Testis (tissue), 3 donors: ENCODE measurements around the gene CYP24A1. TPM values are rescaled to one million over a fixed set of nuclear protein-coding genes. Genes with fewer than 3 reads are reported as not detected.

Experiments used
- DNase-seq: peaks from one replicate; pipeline ENCODE4 v3.0.0-alpha.2; 2019
- H3K27ac ChIP-seq, 2 donors: fragments of 200-600 bp; sonication (generic); one replicate each; pipeline ENCODE4 v1.5.1; 2019
- H3K27me3 ChIP-seq: fragments of 200-600 bp; sonication (generic); one replicate; pipeline ENCODE4 v1.5.1; 2019
- H3K36me3 ChIP-seq: fragments of 200-600 bp; sonication (generic); one replicate; pipeline ENCODE4 v1.5.1; 2017; ENCODE audit warnings: low read depth; ENCODE audit errors: missing control alignments
- H3K4me1 ChIP-seq: fragments of 200-600 bp; sonication (generic); one replicate; pipeline ENCODE4 v1.5.1; 2019
- H3K4me3 ChIP-seq, 2 donors: fragments of 200-600 bp; sonication (generic); one replicate each; pipeline ENCODE4 v1.5.1; 2017 to 2019
- H3K9me3 ChIP-seq: fragments of 200-600 bp; sonication (generic); one replicate; pipeline ENCODE4 v1.5.1; 2017
- POLR2A ChIP-seq: fragments of 450-650 bp; IDR thresholded peaks from one replicate; pipeline ENCODE4 v1.6.1; 2017; ENCODE audit warnings: antibody characterized with exemption, mild to moderate bottlenecking, moderate library complexity
- WGBS, 2 donors: methylation state at CpG; one replicate each; pipeline ENCODE4 v1.1.5; 2018; 5-methylcytosine and 5-hydroxymethylcytosine counted together
- intact Hi-C: fragments of 100-400 bp; cut with DNase I; formaldehyde crosslinking; loops from one replicate; pipeline ENCODE4 v1.15.1; 2023; ENCODE audit warnings: low total_unique reads
- polyA plus RNA-seq: library from polyadenylated mRNA; stranded (reverse); fragments of 350-450 nt; fragmentation: Illumina TruSeq; extraction: RNeasy Lipid Tissue Mini Kit (QIAGEN cat#74804); gene quantifications from one replicate; pipeline ENCODE4 v1.2.3, GENCODE V29; 2014; ENCODE audit warnings: low read depth, low replicate concordance; ENCODE audit not compliant: insufficient read depth
- total RNA-seq, 2 donors: library from RNA; depleted of rRNA; stranded (reverse); fragments of >200 nt; gene quantifications; one replicate each; pipeline ENCODE4 v1.2.3, GENCODE V29; 2016
- TF ChIP-seq, protein P1 (sequence below), 3 experiments: fragments of 450-650 bp in 2 of 3; fragments of 200-600 bp in 1 of 3; sonication (generic) in 1 of 3; IDR thresholded peaks; one replicate each; pipeline ENCODE4 v1.5.1; 2016 to 2019; ENCODE audit warnings: antibody characterized with exemption in 3 of 3, mild to moderate bottlenecking in 2 of 3, moderate library complexity in 1 of 3

Gene CYP24A1
- total and polyA plus RNA-seq, 3 donors from 2014 or later: 0.43 to 0.94 TPM; not detected in 1

DNA sequence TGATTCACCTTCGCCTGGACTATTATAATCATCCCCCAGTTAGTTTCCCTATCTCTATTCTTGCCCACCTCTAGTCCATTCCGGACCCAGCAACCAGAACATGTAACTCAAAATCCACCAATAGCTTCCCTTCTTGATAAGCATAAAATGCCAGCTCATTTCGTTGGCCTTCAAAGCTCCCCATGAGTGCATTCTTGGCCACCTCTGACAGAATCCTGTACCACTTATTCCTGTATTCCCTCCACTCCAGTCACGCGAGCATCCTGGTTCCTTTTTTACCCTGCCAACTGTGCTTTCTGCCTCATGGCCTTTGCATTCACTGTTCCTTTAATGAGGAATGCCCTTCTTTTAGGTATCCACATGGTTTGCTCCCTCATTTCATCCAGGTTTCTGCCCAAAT lies 36.7 kb downstream of the CYP24A1 start:
- Histone ChIP-seq H3K9me3 (no peaks in the 10 kb centered on the region), H3K4me1 (no peaks in the 10 kb centered on the region), H3K36me3 (no peaks in the 10 kb centered on the region), H3K4me3 (no peak overlapping the region), H3K27me3 (no peaks in the 10 kb centered on the region), H3K27ac (no peak overlapping the region)
- WGBS, 2 donors: 68 to 89% methylated on average over 5 of the region's 5 CpGs
- TF ChIP-seq POLR2A: no peak
- TF ChIP-seq, protein P1, sequence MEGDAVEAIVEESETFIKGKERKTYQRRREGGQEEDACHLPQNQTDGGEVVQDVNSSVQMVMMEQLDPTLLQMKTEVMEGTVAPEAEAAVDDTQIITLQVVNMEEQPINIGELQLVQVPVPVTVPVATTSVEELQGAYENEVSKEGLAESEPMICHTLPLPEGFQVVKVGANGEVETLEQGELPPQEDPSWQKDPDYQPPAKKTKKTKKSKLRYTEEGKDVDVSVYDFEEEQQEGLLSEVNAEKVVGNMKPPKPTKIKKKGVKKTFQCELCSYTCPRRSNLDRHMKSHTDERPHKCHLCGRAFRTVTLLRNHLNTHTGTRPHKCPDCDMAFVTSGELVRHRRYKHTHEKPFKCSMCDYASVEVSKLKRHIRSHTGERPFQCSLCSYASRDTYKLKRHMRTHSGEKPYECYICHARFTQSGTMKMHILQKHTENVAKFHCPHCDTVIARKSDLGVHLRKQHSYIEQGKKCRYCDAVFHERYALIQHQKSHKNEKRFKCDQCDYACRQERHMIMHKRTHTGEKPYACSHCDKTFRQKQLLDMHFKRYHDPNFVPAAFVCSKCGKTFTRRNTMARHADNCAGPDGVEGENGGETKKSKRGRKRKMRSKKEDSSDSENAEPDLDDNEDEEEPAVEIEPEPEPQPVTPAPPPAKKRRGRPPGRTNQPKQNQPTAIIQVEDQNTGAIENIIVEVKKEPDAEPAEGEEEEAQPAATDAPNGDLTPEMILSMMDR (IDR thresholded peaks at IDR 0.05): no peak
- intact Hi-C loops: no loop called here
- DNase-seq: no peak

DNA sequence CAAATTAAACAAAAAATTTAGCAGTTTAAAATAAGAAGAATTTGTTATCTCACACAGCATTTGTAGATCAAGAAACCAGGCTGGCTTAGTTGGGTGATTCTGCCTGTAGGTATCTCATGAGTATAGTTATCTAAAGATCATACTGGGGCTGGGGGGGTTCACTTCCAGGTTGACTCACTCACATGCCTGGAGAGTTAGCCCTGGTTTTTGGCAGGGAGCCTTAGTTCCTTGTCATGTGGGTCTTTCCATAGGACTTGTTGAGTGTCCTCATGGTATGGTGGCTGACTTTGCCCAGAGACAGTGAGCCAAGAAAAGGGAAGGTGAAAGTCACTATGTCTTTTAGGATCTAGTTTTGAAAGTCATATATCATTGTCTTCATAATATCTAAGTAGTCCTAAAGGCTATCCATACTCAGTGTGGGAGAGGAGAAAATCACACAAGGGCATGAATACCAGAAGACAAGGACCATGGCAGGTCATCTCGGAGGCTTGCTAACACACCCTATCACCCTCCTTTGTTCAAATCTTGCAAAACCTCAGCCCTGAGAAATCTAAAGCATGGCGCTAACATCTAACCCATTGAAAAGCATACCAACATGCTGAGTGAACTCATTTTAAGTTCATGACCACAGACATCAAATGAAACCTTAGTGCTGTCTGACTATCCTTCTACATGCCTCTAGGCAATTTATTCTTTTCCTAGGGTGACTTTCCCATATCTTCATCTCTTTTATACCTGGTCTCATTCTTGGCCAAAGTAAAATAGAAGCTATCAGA lies 39.2 kb downstream of the CYP24A1 start:
- no peaks in the 10 kb centered on the region for H3K27me3 ChIP-seq
- H3K36me3 ChIP-seq: no peaks in the 10 kb centered on the region
- 94 to 98% methylated on average over 2 of the region's 2 CpGs for WGBS, 2 donors
- DNase-seq: no peak
- H3K9me3 ChIP-seq: no peaks in the 10 kb centered on the region
- H3K4me3 ChIP-seq: no peak overlapping the region
- H3K4me1 ChIP-seq: no peaks in the 10 kb centered on the region
- TF ChIP-seq, protein P1 (IDR thresholded peaks at IDR 0.05): no peak
- no peak for TF ChIP-seq POLR2A
- H3K27ac ChIP-seq: no peak overlapping the region
- intact Hi-C loops: no loop called here

DNA sequence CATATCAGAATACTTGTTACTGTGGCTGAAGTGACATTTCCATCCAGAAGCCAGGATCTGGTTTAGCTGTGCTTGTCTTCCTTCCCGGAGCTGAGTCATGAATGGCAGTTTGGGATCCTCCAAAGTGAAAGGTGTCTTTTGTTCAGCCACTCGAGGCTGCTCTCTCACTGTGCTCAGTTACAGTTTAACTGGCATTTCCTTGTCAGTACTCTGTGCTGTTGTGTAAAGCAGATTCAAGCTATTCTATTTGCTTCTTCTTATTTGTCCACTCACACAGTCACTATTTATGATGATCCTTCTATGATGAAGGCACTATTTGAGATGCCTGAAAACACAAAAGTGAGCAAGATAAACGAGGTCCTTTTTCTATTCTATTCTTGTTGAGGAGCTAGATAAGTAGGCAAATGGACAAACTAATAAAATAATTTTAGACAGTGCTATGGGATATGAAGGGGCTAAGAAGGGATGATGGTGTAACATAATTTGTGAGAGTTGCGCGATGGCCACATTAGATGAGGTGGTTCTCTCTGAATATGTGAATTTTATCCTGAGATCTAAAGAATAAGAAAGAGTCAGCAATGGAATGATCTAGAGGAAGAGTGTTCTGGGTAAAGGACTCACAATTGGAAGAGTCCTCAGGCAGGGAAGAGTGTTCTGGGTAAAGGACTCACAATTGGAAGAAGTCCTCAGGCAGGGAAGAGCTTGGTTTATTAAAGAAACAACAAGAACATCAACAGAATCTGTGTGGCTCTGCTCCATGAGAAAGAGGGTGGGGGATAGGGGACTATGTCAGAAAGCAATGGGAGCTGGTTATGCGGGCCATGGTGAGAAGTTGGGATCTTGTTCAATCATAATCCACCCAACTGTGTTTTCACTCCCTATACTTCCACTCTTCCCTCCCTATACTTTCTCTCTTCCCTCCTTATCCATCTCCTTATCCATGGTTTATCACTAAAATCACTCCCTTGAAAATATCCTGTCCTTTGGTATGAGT lies 40.1 kb downstream of the CYP24A1 start:
- DNase-seq: no peak
- Histone ChIP-seq H3K4me1 (no peaks in the 10 kb centered on the region), H3K4me3 (no peak overlapping the region), H3K27ac (no peak overlapping the region), H3K36me3 (no peaks in the 10 kb centered on the region), H3K9me3 (no peaks in the 10 kb centered on the region), H3K27me3 (no peaks in the 10 kb centered on the region)
- 76 to 81% methylated on average over 6 of the region's 6 CpGs for WGBS, 2 donors
- TF ChIP-seq, protein P1 (IDR thresholded peaks at IDR 0.05): no peak
- no peak for TF ChIP-seq POLR2A
- intact Hi-C loops: no loop called here

DNA sequence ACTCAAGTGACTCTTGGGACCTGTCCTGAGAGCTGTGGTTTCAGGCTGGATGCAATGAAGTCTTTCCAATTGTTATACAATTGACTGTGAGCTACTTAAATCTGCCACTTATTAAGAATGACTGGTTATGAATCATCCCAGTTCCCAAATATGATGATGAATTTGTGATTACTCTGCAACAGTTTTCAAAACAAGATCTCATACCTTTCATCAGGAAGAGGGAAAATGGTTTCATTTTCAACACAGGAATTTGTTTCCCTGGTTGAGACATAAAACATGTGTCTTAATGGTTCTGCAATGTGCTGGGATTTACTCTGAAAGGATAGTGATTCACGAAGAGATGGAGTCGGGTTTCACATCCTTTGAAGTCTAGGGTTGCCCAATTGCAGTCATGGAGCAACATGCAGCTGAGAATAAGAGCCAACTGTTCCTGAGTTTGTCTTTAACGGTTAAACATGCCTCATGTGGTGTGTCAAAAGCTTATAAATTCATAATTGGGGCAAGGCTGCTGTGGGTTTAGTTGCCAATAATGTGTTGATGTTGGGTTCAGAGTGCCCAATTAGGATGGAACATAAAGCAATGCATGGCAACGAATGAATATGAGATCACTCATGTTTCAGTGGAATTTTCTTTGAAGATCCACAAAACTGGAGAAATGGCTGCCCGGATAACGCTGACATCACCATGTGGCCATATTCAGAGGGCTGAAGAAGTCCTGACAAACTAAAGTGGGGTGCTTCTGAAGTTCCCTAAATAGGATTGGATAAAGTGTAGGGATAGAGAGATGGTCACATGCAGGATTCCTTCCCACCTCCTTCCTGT lies 41.0 kb downstream of the CYP24A1 start:
- Histone ChIP-seq H3K27ac (no peak overlapping the region), H3K36me3 (no peaks in the 10 kb centered on the region), H3K9me3 (no peaks in the 10 kb centered on the region), H3K27me3 (no peaks in the 10 kb centered on the region), H3K4me3 (no peak overlapping the region), H3K4me1 (no peaks in the 10 kb centered on the region)
- DNase-seq: no peak
- intact Hi-C loops: no loop called here
- WGBS, 2 donors: 51 to 59% methylated on average over 6 of the region's 6 CpGs
- TF ChIP-seq, protein P1 (IDR thresholded peaks at IDR 0.05): no peak
- no peak for TF ChIP-seq POLR2A
